ENCODE results near the gene GNAI1. TPM values are rescaled to one million over a fixed set of nuclear protein-coding genes. Genes with fewer than 3 reads are reported as not detected.

GNAI1 gene
- total and polyA plus RNA-seq, 2 donors (not counting 1 experiment from before 2014, with no cell fraction given) = not detected

GRCh38 chr7:80153446-80153845 is 18.8 kb downstream of the GNAI1 start:
- Histone ChIP-seq H3K27ac (ENCODE audit: low read length in 2 of 2) (no peak overlapping the region), H3K27me3 (replicated peaks in 1 of 4; ENCODE audit: control extremely low read depth in 1 of 4, control insufficient read depth in 3 of 4, insufficient read depth in 4 of 4, low read length in 3 of 4) (no peaks in the 10 kb centered on the region), H3K4me2 (replicated peaks; ENCODE audit: low read depth, low read length, poor library complexity, severe bottlenecking) (no peak overlapping the region), H3K9ac (ENCODE audit: low read length) (no peak overlapping the region), H3K4me1 (ENCODE audit: control insufficient read depth in 2 of 2, insufficient read depth in 2 of 2, low read length in 2 of 2) (no peaks in the 10 kb centered on the region), H2AFZ (ENCODE audit: insufficient read depth, low read depth, low read length, poor library complexity, severe bottlenecking) (no peak overlapping the region), H3K4me3 (ENCODE audit: control extremely low read depth in 1 of 5, extremely low read depth in 1 of 5, insufficient read depth in 1 of 5, low read depth in 2 of 5, low read length in 4 of 5) (no peak overlapping the region), H3K36me3 (replicated peaks in 1 of 2; ENCODE audit: control extremely low read depth in 1 of 2, control insufficient read depth in 1 of 2, extremely low read depth in 1 of 2, insufficient read depth in 2 of 2, low read length in 1 of 2) (no peaks in the 10 kb centered on the region), H3K79me2 (ENCODE audit: control insufficient read depth, insufficient read depth, low read length) (no peaks in the 10 kb centered on the region), H4K20me1 (ENCODE audit: control insufficient read depth, insufficient read depth, low read length, poor library complexity, severe bottlenecking) (no peaks in the 10 kb centered on the region), H3K9me3 (ENCODE audit: control extremely low read depth in 1 of 3, control insufficient read depth in 2 of 3, insufficient read depth in 1 of 3, low read length in 2 of 3) (no peaks in the 10 kb centered on the region)
- TF ChIP-seq EZH2 (IDR thresholded peaks at IDR 0.05; ENCODE audit: borderline replicate concordance, insufficient read depth, low read depth, low read length, poor library complexity, severe bottlenecking) = no peak
- TF ChIP-seq, protein P1, sequence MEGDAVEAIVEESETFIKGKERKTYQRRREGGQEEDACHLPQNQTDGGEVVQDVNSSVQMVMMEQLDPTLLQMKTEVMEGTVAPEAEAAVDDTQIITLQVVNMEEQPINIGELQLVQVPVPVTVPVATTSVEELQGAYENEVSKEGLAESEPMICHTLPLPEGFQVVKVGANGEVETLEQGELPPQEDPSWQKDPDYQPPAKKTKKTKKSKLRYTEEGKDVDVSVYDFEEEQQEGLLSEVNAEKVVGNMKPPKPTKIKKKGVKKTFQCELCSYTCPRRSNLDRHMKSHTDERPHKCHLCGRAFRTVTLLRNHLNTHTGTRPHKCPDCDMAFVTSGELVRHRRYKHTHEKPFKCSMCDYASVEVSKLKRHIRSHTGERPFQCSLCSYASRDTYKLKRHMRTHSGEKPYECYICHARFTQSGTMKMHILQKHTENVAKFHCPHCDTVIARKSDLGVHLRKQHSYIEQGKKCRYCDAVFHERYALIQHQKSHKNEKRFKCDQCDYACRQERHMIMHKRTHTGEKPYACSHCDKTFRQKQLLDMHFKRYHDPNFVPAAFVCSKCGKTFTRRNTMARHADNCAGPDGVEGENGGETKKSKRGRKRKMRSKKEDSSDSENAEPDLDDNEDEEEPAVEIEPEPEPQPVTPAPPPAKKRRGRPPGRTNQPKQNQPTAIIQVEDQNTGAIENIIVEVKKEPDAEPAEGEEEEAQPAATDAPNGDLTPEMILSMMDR (IDR thresholded peaks at IDR 0.05) = no peak
- Mint-ChIP-seq H3K4me1 (no peaks in the 10 kb centered on the region), H3K27ac (no peak overlapping the region), H3K9me3 (ENCODE audit: insufficient read depth) (no peaks in the 10 kb centered on the region), H3K27me3 (no peaks in the 10 kb centered on the region), H3K4me3 (no peak overlapping the region)
- no peak for DNase-seq
- CTCF ChIA-PET = no interaction called here
- ATAC-seq (ENCODE audit: low read depth) = no peak
- POLR2A ChIA-PET = no interaction called here
- intact Hi-C loops (cut with micrococcal nuclease) = no loop called here
- WGBS (ENCODE audit: insufficient coverage) = no CpG with 5 or more reads among the region's 1 CpG

DNA sequence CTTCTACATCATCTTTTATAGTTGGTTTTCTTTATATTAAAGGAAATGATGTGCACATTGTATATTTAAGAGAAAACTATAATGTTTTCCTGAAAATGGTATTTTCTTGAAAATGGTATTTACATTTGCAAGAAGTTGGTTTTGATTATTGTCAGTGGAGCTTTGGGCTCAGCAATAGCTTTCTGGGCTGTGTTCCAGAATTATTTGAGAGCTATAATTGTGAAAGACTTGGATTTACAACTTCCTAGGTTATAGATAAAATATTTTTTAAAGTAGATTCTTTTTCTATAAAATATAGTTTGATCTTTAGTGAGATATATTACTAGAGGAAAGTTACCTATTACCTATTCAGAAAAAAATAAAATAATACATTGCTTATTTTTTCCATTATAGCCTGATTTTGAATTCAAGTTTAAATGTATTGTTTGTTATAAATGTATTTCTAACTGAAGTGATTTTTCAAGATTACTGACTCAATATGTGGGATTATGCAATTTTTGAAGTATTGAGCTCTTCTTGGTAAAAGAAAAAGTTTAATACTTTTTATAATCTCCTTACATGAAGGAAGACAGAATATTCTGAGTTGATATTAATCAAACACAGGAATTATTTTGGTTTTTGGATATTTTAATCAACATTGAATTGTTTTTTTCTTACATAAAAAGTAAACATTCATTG is 20.2 kb downstream of the GNAI1 start:
- ATAC-seq (ENCODE audit: low read depth) = no peak
- no peaks in the 10 kb centered on the region for H4K20me1 ChIP-seq (ENCODE audit: control insufficient read depth, insufficient read depth, low read length, poor library complexity, severe bottlenecking)
- Mint-ChIP-seq H3K4me3 (no peak overlapping the region), H3K9me3 (ENCODE audit: insufficient read depth) (no peaks in the 10 kb centered on the region), H3K27me3 (no peaks in the 10 kb centered on the region), H3K4me1 (no peaks in the 10 kb centered on the region), H3K27ac (no peak overlapping the region)
- ChIA-PET POLR2A (no interaction called here), CTCF (no interaction called here)
- H3K27me3 ChIP-seq (replicated peaks in 1 of 4; ENCODE audit: control extremely low read depth in 1 of 4, control insufficient read depth in 3 of 4, insufficient read depth in 4 of 4, low read length in 3 of 4) = no peaks in the 10 kb centered on the region
- no peak for DNase-seq
- no peaks in the 10 kb centered on the region for H3K79me2 ChIP-seq (ENCODE audit: control insufficient read depth, insufficient read depth, low read length)
- H2AFZ ChIP-seq (ENCODE audit: insufficient read depth, low read depth, low read length, poor library complexity, severe bottlenecking) = no peak overlapping the region
- no peak overlapping the region for H3K4me2 ChIP-seq (replicated peaks; ENCODE audit: low read depth, low read length, poor library complexity, severe bottlenecking)
- intact Hi-C loops (cut with micrococcal nuclease) = no loop called here
- TF ChIP-seq EZH2 (IDR thresholded peaks at IDR 0.05; ENCODE audit: borderline replicate concordance, insufficient read depth, low read depth, low read length, poor library complexity, severe bottlenecking) = no peak
- TF ChIP-seq, protein P1 (IDR thresholded peaks at IDR 0.05) = no peak
- no peak overlapping the region for H3K9ac ChIP-seq (ENCODE audit: low read length)
- H3K4me3 ChIP-seq (ENCODE audit: control extremely low read depth in 1 of 5, extremely low read depth in 1 of 5, insufficient read depth in 1 of 5, low read depth in 2 of 5, low read length in 4 of 5) = no peak overlapping the region
- no peaks in the 10 kb centered on the region for H3K36me3 ChIP-seq (replicated peaks in 1 of 2; ENCODE audit: control extremely low read depth in 1 of 2, control insufficient read depth in 1 of 2, extremely low read depth in 1 of 2, insufficient read depth in 2 of 2, low read length in 1 of 2)
- H3K9me3 ChIP-seq (ENCODE audit: control extremely low read depth in 1 of 3, control insufficient read depth in 2 of 3, insufficient read depth in 1 of 3, low read length in 2 of 3) = no peaks in the 10 kb centered on the region
- H3K27ac ChIP-seq (ENCODE audit: low read length in 2 of 2) = no peak overlapping the region
- no peaks in the 10 kb centered on the region for H3K4me1 ChIP-seq (ENCODE audit: control insufficient read depth in 2 of 2, insufficient read depth in 2 of 2, low read length in 2 of 2)

Data from B cell (primary cell).